GM23338 (cell line): Measurements from ENCODE around the gene NCKAP5. TPM values are rescaled to one million over a fixed set of nuclear protein-coding genes. Genes with fewer than 3 reads are reported as not detected.

ENCODE experiments used
- ATAC-seq: fragments of 200-7000 bp; cut with Tn5 transposase; 3 replicates; pipeline ENCODE4 v1.9.1; 2020
- DNase-seq: peaks from one replicate; pipeline ENCODE4 v3.0.0-alpha.2; 2015; ENCODE audit warnings: low spot score
- H2AFZ ChIP-seq: fragments of 200-600 bp; sonication (generic); 2 replicates; pipeline ENCODE4 v1.8.0; 2016; ENCODE audit warnings: antibody characterized with exemption, mild to moderate bottlenecking, moderate library complexity
- H3F3A ChIP-seq: fragments of 200-600 bp; sonication (generic); replicated peaks from 2 replicates; pipeline ENCODE4 v1.8.0; 2017; ENCODE audit warnings: antibody characterized with exemption, mixed run types, low read depth
- H3K27ac ChIP-seq: fragments of 200-600 bp; sonication (generic); 2 replicates; pipeline ENCODE4 v1.6.1; 2016; ENCODE audit warnings: low read depth
- H3K27me3 ChIP-seq: fragments of 200-600 bp; sonication (generic); 2 replicates; pipeline ENCODE4 v1.8.0; 2016; ENCODE audit warnings: mild to moderate bottlenecking, mixed run types, moderate library complexity; ENCODE audit not compliant: insufficient read depth
- H3K36me3 ChIP-seq: fragments of 200-600 bp; sonication (generic); 2 replicates; pipeline ENCODE4 v1.8.0; 2016; ENCODE audit warnings: mild to moderate bottlenecking; ENCODE audit not compliant: insufficient read depth
- H3K4me1 ChIP-seq: fragments of 200-600 bp; sonication (generic); 2 replicates; pipeline ENCODE4 v1.8.0; 2016; ENCODE audit warnings: mild to moderate bottlenecking, moderate library complexity; ENCODE audit not compliant: insufficient read depth
- H3K4me2 ChIP-seq: fragments of 200-600 bp; sonication (generic); 2 replicates; pipeline ENCODE4 v1.7.1; 2017; ENCODE audit warnings: mixed run types
- H3K4me3 ChIP-seq: fragments of 200-600 bp; sonication (generic); 2 replicates; pipeline ENCODE4 v1.6.1; 2016; ENCODE audit warnings: mixed run types
- H3K79me2 ChIP-seq: fragments of 200-600 bp; sonication (generic); replicated peaks from 2 replicates; pipeline ENCODE4 v1.8.0; 2017; ENCODE audit warnings: mild to moderate bottlenecking; ENCODE audit not compliant: insufficient read depth
- H3K9me2 ChIP-seq: fragments of 200-600 bp; sonication (generic); 2 replicates; pipeline ENCODE4 v1.8.0; 2017; ENCODE audit not compliant: insufficient read depth
- H4K20me1 ChIP-seq: fragments of 200-600 bp; sonication (generic); replicated peaks from 2 replicates; pipeline ENCODE4 v1.8.0; 2017; ENCODE audit warnings: mild to moderate bottlenecking; ENCODE audit not compliant: insufficient read depth
- H3K27ac Mint-ChIP-seq: 2 replicates; pipeline ENCODE4 v1.8.0; 2020; ENCODE audit warnings: inconsistent platforms, mild to moderate bottlenecking, moderate library complexity, mixed read lengths
- H3K27me3 Mint-ChIP-seq: 3 replicates; pipeline ENCODE4 v1.8.0; 2022; ENCODE audit warnings: low read depth, mild to moderate bottlenecking, moderate library complexity, mixed read lengths, inconsistent platforms; ENCODE audit not compliant: insufficient read depth, poor library complexity
- H3K36me3 Mint-ChIP-seq: 3 replicates; pipeline ENCODE4 v1.8.0; 2021; ENCODE audit warnings: low read depth, mild to moderate bottlenecking, inconsistent platforms, moderate library complexity, mixed read lengths
- H3K4me1 Mint-ChIP-seq: 3 replicates; pipeline ENCODE4 v1.8.0; 2020; ENCODE audit warnings: mild to moderate bottlenecking, inconsistent platforms, mixed read lengths
- H3K4me3 Mint-ChIP-seq: 3 replicates; pipeline ENCODE4 v1.8.0; 2021; ENCODE audit warnings: moderate library complexity, mild to moderate bottlenecking, inconsistent platforms, mixed read lengths
- H3K9me3 Mint-ChIP-seq: 3 replicates; pipeline ENCODE4 v1.8.0; 2020; ENCODE audit warnings: moderate library complexity, mild to moderate bottlenecking, inconsistent platforms, mixed read lengths
- NANOG ChIP-seq: IDR thresholded peaks from 2 replicates; pipeline ENCODE4 v1.6.1; 2016; ENCODE audit warnings: antibody characterized with exemption, borderline replicate concordance
- ZNF114 ChIP-seq: fragments of 250-450 bp; sonication (Bioruptor Pico); IDR thresholded peaks from 2 replicates; pipeline ENCODE4 v1.5.0; 2020; ENCODE audit warnings: mild to moderate bottlenecking, moderate library complexity
- ZNF331 ChIP-seq: fragments of 250-450 bp; sonication (Bioruptor Pico); IDR thresholded peaks from 2 replicates; pipeline ENCODE4 v1.5.0; 2020; ENCODE audit warnings: low read depth, mild to moderate bottlenecking, moderate library complexity
- polyA plus RNA-seq: library from polyadenylated mRNA; unstranded; fragments of >200 nt; fragmentation: Nextera tagmentation; extraction: Ambion mirVana; gene quantifications from 2 replicates; pipeline ENCODE4 v1.2.1, GENCODE V29; 2016
- total RNA-seq: library from RNA; depleted of rRNA; stranded (reverse); fragments of >200 nt; shearing (Covaris generic); gene quantifications from 2 replicates; pipeline ENCODE4 v1.2.3, GENCODE V29; 2014
- TF ChIP-seq, protein P1 (sequence below): fragments of 250-450 bp; sonication (Bioruptor Pico); IDR thresholded peaks from 2 replicates; pipeline ENCODE4 v1.5.0; 2020; ENCODE audit warnings: mild to moderate bottlenecking, moderate library complexity

The NCKAP5 gene
- total and polyA plus RNA-seq, 2 experiments from 2014 or later, result 0.34 to 0.73 TPM

DNA sequence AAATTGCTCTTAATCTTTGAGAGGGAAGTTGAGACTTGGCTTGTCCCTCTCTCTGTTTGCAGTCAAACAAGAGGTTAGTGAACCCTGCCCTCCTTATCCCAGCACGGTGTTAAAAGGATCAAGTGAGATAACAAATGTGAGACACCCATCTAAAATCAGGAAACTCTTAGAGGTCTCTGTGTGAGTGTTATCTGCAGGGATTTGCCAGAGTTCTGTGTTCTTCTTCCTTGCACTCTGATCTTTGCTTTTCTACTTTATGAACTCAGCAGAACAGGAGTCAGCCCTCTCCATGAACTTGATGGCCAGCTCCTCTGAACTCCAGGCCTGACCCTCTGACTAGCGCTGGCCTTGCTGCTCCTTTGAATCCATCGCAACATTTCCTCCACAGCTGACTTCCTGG lies 123.8 kb downstream of the NCKAP5 start:
- ATAC-seq, result no peak
- Mint-ChIP-seq H3K4me1 (no peaks in the 10 kb centered on the region; the same call in 2 of the 3 replicates), H3K27ac (no peak overlapping the region)

More for the DNA sequence above, 123.8 kb downstream of the NCKAP5 start:
- no peak overlapping the region for H3K4me2 ChIP-seq
- Mint-ChIP-seq H3K27me3 (peaks cover 2% of the 10 kb centered on the region), H3K9me3 (no peaks in the 10 kb centered on the region), H3K36me3 (no peaks in the 10 kb centered on the region), H3K4me3 (no peak overlapping the region)
- H3K9me2 ChIP-seq, result no peaks in the 10 kb centered on the region
- no peaks in the 10 kb centered on the region for H3F3A ChIP-seq
- no peak for DNase-seq
- no peaks in the 10 kb centered on the region for H4K20me1 ChIP-seq
- no peaks in the 10 kb centered on the region for H3K36me3 ChIP-seq
- H3K4me3 ChIP-seq, result no peak overlapping the region
- no peaks in the 10 kb centered on the region for H3K79me2 ChIP-seq
- no peak overlapping the region for H2AFZ ChIP-seq
- H3K4me1 ChIP-seq, result no peaks in the 10 kb centered on the region
- TF ChIP-seq ZNF331 (CRISPR knock-in tag), result no peak
- TF ChIP-seq ZNF114 (CRISPR knock-in tag), result no peak
- TF ChIP-seq, protein P1, sequence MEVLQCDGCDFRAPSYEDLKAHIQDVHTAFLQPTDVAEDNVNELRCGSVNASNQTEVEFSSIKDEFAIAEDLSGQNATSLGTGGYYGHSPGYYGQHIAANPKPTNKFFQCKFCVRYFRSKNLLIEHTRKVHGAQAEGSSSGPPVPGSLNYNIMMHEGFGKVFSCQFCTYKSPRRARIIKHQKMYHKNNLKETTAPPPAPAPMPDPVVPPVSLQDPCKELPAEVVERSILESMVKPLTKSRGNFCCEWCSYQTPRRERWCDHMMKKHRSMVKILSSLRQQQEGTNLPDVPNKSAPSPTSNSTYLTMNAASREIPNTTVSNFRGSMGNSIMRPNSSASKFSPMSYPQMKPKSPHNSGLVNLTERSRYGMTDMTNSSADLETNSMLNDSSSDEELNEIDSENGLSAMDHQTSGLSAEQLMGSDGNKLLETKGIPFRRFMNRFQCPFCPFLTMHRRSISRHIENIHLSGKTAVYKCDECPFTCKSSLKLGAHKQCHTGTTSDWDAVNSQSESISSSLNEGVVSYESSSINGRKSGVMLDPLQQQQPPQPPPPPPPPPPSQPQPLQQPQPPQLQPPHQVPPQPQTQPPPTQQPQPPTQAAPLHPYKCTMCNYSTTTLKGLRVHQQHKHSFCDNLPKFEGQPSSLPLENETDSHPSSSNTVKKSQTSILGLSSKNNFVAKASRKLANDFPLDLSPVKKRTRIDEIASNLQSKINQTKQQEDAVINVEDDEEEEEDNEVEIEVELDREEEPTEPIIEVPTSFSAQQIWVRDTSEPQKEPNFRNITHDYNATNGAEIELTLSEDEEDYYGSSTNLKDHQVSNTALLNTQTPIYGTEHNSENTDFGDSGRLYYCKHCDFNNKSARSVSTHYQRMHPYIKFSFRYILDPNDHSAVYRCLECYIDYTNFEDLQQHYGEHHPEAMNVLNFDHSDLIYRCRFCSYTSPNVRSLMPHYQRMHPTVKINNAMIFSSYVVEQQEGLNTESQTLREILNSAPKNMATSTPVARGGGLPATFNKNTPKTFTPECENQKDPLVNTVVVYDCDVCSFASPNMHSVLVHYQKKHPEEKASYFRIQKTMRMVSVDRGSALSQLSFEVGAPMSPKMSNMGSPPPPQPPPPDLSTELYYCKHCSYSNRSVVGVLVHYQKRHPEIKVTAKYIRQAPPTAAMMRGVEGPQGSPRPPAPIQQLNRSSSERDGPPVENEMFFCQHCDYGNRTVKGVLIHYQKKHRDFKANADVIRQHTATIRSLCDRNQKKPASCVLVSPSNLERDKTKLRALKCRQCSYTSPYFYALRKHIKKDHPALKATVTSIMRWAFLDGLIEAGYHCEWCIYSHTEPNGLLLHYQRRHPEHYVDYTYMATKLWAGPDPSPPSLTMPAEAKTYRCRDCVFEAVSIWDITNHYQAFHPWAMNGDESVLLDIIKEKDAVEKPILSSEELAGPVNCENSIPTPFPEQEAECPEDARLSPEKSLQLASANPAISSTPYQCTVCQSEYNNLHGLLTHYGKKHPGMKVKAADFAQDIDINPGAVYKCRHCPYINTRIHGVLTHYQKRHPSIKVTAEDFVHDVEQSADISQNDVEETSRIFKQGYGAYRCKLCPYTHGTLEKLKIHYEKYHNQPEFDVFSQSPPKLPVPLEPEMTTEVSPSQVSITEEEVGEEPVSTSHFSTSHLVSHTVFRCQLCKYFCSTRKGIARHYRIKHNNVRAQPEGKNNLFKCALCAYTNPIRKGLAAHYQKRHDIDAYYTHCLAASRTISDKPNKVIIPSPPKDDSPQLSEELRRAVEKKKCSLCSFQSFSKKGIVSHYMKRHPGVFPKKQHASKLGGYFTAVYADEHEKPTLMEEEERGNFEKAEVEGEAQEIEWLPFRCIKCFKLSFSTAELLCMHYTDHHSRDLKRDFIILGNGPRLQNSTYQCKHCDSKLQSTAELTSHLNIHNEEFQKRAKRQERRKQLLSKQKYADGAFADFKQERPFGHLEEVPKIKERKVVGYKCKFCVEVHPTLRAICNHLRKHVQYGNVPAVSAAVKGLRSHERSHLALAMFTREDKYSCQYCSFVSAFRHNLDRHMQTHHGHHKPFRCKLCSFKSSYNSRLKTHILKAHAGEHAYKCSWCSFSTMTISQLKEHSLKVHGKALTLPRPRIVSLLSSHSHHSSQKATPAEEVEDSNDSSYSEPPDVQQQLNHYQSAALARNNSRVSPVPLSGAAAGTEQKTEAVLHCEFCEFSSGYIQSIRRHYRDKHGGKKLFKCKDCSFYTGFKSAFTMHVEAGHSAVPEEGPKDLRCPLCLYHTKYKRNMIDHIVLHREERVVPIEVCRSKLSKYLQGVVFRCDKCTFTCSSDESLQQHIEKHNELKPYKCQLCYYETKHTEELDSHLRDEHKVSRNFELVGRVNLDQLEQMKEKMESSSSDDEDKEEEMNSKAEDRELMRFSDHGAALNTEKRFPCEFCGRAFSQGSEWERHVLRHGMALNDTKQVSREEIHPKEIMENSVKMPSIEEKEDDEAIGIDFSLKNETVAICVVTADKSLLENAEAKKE (CRISPR knock-in tag), result no peak
- TF ChIP-seq NANOG, result no peak
- no peak overlapping the region for H3K27ac ChIP-seq
- no peaks in the 10 kb centered on the region for H3K27me3 ChIP-seq
